Fibroblast of lung (primary cell): ENCODE data around the gene CROCC2.

Source experiments
- EZH2 ChIP-seq: IDR thresholded peaks from 2 replicates; pipeline ENCODE4 v1.5.1; 2012; ENCODE audit warnings: low read length, control low read depth, mild to moderate bottlenecking; ENCODE audit errors: missing control alignments
- TF ChIP-seq, protein P1 (sequence below), 2 donors: IDR thresholded peaks in 1 of 2; conservative IDR thresholded peaks in 1 of 2; 1 replicate in 1 of 2; 2 replicates in 1 of 2; pipeline ENCODE4 v1.5.1; 2011 to 2012; ENCODE audit warnings: low read length in 2 of 2, control low read depth in 1 of 2, inconsistent platforms in 1 of 2, low read depth in 1 of 2, mild to moderate bottlenecking in 1 of 2

DNA sequence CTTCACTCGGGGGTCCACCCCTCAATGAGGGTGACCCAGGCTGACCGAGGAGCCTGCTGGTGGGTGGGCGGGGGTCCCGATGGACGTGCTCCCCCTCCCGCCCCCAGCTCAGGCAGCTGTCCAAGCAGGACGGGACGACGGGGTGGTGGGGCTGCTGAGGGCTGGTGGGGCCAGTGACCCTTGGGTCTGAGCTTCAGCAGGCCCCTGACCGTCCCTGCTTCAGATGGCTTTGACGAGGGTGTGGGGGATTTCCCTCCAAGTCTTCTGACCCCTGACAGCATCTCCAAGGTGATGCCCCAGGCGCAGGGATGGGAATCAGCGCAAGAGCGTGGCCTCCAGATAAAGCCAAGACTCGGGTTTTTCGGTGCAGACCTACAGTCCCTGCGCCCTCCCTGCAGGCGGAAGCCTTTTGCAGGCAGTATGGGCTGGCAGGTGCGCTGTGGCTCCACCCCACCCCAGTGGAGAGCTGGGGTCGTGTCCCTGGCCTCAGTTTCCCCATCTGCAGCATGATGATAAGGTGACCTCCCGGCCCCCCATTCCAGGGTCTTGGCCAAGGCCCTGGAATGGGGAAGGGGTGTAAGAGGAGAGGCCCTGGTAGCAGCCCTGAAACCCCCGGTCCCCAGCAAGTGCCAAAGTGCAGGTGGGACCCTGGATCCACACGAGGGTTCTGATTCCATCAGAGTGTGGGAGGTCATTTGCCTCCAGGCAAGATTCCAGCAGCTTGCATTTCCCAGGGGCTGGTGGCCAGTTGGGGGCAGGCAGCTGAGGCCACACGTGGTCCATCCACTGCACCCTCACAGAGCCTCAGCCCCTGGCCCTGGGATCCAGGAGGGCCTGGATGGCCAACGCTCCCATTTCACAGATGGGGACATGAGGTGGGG lies 8.7 kb downstream of the CROCC2 start:
- TF ChIP-seq, protein P1, sequence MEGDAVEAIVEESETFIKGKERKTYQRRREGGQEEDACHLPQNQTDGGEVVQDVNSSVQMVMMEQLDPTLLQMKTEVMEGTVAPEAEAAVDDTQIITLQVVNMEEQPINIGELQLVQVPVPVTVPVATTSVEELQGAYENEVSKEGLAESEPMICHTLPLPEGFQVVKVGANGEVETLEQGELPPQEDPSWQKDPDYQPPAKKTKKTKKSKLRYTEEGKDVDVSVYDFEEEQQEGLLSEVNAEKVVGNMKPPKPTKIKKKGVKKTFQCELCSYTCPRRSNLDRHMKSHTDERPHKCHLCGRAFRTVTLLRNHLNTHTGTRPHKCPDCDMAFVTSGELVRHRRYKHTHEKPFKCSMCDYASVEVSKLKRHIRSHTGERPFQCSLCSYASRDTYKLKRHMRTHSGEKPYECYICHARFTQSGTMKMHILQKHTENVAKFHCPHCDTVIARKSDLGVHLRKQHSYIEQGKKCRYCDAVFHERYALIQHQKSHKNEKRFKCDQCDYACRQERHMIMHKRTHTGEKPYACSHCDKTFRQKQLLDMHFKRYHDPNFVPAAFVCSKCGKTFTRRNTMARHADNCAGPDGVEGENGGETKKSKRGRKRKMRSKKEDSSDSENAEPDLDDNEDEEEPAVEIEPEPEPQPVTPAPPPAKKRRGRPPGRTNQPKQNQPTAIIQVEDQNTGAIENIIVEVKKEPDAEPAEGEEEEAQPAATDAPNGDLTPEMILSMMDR (conservative IDR thresholded peaks at IDR 0.05 in 1 of 2, IDR thresholded peaks at IDR 0.05 in 1 of 2; ENCODE audit: low read depth in 1 of 2, low read length in 2 of 2): no peak
- TF ChIP-seq EZH2: no peak
